NCI-H128 (cell line): ENCODE measurements around the gene UNC5B.
"Not testable (repeated sequence)": the region's sequence is repeated elsewhere in the genome, so short reads cannot be mapped to it uniquely, and the experiment has no call there.

Experiments used
- DNase-seq: peaks from one replicate; lab custom pipeline; 2025; ENCODE audit not compliant: unreplicated experiment; lab: John Stamatoyannopoulos, UW

Gene UNC5B

GRCh38 chr10:71207578-71207977 lies 4.8 kb upstream of the UNC5B start:
- DNase-seq: no peak

DNA sequence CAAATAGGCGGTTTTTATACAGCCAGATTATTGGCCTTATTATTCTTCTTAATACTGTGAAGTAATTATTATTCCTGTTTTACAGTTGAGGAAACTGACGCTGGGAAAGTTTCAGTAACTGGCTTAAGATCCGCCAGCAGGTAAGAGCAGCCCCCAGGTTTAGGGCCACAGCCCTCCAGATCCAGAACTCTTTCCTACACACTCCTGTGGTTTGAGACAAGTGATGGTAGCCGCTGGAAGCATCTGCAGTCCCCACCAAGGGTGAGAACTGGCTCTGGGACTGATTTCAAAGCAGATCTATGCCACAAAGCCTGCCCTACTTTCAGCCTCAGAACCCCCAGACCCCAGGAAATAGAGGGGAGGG lies 3.0 kb upstream of the UNC5B start:
- DNase-seq: no peak

DNA sequence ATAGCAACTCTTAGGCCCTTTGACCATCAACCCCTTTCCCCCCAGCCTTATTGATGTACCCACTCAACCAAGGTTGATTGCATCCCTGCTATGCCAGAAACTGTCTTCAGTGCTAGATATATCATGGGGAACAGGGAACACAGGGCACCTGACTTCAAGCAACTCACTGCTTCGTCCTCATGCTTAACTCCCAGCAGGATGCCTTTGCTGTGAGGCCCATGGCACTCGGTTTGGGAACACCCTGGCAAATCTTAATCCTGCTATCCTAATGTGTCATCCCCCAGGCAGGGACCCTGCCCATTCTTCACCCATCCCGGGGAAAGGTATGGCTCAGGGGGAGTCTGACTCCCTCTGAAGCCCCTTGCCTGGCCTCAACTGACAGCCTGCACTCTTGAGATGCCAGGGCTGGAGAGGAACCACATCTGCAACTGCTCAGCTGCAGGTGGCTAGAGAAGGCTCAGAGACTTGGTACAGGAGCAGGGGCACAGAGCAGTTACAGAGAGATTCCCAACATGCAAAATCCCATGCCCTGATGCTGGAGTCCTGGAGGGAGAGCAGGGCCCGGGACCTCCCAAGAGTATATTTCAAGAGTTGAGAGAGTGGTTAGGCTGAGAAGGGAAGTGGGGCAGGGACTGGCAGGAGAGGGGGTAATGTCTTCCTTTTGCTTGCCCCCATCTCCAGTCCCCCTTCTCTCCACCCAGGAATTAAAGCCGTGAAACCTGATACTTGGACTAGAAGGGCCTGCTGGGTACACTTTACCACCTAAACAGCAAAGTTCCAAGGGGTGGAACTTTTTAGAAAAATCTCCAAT lies 2.4 kb upstream of the UNC5B start:
- no peak for DNase-seq

DNA sequence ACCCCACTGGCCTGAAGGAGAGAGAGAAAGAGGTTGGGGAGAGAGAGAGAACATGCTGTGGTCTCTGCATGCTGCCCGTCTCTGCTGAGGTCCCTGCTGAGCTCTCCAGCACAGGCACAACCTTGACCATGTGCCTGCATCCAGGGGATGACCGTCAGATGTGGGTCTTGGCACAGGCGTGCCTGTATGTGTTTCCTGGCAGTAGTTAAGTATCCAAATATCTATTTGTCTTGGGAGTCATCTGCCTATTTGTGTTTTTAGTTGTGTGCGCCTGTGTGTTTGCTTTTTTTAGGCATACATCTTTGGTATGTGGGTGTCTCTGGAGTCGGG lies 1.9 kb upstream of the UNC5B start:
- DNase-seq: no peak

GRCh38 chr10:71211053-71211452 lies 1.3 kb upstream of the UNC5B start:
- DNase-seq: no peak

DNA sequence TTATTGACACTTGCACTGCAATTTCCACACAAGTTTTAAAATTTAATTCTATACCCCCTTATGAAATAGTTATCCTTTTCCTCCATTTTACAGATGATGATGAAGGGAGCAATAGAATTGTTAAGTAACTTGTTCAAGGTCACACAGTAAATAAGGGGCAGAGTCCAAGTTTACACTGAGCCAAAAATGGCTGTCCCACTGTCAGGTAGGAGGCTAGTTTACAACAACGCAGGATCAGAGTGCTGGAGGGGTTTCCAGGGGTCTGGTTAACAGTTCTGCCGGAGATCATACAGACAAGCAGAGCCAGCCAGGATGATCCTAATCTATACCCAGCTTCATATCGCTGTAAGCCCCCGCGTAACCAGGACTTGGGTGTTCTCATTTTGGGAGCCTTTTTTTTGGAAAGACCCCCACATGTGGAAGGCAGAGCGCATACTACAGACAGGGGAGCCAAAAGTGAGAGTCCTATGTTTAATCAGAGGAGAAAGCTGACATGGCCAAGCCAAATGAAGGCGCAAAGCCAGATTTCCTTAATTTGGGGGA lies 524 bp upstream of the UNC5B start:
- no peak for DNase-seq

DNA sequence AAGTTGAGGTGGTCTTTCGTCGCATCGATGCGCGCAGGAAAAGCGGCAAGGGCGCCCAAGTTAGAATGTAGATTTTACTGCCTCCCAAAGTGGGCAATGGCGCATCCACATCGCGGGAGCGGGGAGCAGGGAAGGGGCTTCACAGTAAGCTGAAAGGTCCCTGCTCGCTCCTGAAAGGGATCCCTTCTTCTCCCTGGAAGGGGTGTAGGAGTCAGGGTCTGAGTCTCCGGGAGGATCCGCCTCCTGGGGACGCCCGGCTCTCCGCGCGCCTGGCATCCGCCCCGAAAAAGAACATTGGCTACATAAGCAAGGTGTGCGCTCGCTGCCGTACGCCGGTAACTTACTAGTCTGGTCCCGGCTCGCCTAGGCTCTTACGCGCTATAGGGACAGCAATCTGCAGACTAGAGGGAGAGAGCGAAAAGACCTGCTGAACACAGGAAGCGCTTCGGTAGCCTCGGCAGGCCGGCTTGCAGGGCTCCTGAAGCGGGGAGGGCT lies 804 bp downstream of the UNC5B start:
- DNase-seq: peak; percentile 36

GRCh38 chr10:71213761-71214440 lies 1.5 kb downstream of the UNC5B start:
- no peak for DNase-seq

DNA sequence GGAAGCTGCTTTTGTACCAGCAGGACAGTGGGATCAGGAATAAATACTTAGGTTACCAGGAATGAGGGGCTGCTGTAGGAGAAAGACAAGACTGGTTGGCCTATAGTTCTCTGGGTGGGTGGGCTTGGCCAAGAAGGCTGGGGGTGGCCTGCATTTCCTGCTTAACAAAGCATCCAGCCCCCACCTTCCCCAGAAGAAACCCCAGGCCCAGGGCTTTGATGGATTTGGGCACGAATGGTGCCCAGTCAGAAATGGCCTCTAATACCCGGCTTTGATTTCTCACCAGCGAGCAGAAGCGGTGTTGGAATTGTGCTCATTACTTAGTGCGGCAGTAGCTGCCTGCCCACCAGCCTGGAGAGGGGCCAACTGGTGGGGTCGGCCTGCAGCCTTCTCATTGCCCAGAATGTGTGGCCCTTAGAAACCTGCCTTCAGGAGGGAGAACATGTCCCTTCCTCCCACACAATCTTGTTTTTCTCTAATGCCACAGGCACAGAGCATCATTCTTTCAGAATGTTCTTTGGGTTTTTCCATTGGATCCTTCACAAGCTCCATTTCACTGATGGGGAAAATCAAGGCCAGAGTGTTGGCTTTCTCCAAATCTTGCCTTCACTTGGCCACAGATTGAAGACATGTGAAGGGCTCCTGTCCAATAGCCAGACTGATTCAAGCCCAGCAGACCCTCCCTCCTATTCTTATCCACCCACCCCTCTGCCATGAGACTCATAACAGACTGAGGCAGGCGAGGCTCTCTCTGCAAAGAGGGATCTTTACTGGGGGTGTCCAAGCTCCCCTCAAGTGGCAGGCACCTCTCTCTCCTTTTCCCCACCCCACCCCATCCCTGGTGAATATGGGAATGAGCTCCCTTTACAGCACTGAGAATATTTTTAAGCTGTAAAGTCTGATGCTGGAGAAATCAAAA lies 2.5 kb downstream of the UNC5B start:
- DNase-seq: no peak

- DNase-seq: no peak
These were observed 4.0 kb downstream of the UNC5B start for GRCh38 chr10:71216363-71216695.

DNA sequence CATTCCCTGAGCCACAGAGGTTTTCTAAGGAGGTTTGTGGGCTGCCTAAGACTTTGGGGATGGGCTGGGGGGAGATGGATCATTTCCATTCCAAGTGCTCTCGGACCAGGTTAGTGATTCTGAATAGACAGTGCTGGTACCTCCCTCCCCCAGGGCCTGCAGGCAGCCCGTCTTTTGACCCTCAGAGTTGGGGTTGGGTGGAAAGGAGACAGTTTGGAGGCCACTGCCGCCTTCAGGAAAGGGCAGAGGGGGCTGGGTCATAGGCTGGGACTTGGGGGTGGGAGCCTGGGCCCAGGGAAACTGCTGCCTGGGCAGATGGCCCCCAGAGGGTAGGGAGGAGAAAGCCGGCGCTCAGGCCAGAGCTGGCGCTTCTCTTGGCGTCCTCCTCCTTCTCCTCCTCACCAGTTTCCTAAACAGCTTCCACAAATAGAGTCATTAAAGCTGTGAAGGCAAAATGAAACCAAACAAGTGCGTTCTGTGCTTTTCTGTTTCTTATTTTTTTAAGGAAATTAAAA lies 4.4 kb downstream of the UNC5B start:
- no peak for DNase-seq

GRCh38 chr10:71217266-71218045 lies 5.1 kb downstream of the UNC5B start:
- no peak for DNase-seq

DNA sequence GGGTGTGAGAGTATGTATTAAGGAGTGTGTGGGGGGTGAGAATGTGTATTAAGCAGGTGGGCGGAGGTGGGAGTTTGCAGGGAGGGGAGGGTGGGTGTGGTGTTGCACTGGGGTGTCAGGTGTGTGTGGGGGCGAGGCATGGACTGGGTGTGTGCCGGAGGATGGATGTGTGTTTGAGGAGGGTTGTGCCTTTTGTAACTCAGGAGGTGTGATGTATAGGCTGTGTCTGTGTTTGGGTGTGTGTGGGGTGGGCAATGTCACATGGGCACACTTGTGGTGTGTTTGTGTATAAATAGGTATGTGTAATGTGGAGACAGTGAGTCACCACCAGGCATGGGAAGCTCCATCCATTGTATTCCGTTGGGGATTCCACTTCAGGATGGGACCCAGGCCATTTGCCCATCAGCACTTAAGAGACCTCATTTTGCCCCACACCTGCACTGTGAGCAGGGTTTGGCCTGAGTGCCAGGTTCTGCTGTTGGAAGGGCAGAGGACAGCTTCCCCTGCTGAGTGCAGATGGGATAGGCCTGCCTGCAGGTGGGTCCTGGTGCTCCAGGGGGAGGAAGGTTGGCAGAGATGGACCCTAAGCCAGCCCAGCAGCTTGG lies 5.8 kb downstream of the UNC5B start:
- DNase-seq: no peak

DNA sequence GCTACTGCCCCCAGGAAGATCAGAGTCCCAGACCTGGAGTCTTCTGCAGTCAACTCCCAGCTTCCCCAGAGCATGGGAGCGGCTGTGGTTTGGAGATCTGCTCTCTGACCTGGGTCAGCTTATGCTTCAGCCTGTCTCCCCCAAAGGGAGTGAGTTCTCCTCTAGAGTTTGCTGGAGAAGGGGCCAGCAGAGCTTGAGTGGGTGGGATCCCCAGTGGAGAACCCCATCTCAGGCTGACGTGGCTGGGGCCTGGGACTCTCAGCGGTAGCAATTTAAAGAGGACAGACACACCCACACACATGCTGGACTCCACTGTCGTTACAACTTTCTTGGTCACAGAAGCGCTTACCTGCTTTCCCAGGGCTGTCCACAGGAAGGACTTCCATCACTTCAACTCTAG lies 6.3 kb downstream of the UNC5B start:
- no peak for DNase-seq

GRCh38 chr10:71219236-71219917 lies 7.0 kb downstream of the UNC5B start:
- DNase-seq: not testable (repeated sequence)

- no peak for DNase-seq
These were observed 7.7 kb downstream of the UNC5B start for GRCh38 chr10:71219918-71220688.

GRCh38 chr10:71220689-71221540 lies 8.5 kb downstream of the UNC5B start:
- no peak for DNase-seq
